H1 (cell line): ENCODE data around the gene FAM120B. TPM values are rescaled to one million over a fixed set of nuclear protein-coding genes. Genes with fewer than 3 reads are reported as not detected.

Experiments used
- GABPA ChIP-seq: IDR thresholded peaks from 2 replicates; pipeline ENCODE4 v1.6.1; 2011; ENCODE audit warnings: mild to moderate bottlenecking, low read length, moderate library complexity, borderline replicate concordance; ENCODE audit not compliant: insufficient read depth
- POLR2A ChIP-seq, 2 experiments: IDR thresholded peaks; 1 replicate in 1 of 2; 2 replicates in 1 of 2; pipeline ENCODE4 v1.6.1; 2011; ENCODE audit warnings: low read depth in 2 of 2, low read length in 2 of 2, mild to moderate bottlenecking in 2 of 2; ENCODE audit errors: control extremely low read depth in 1 of 2
- POLR2AphosphoS5 ChIP-seq: IDR thresholded peaks from 2 replicates; pipeline ENCODE4 v1.6.1; 2011; ENCODE audit warnings: low read depth, low read length
- YY1 ChIP-seq: IDR thresholded peaks from 2 replicates; pipeline ENCODE4 v1.6.1; 2011; ENCODE audit warnings: low read depth, mild to moderate bottlenecking, low read length
- polyA plus RNA-seq, 7 experiments: library from polyadenylated mRNA; depleted of rRNA in 3 of 7; stranded (reverse) in 5 of 7; unstranded in 2 of 7; fragments of >200 nt in 5 of 7; fragments of 200-250 nt in 2 of 7; gene quantifications; 1 replicate in 5 of 7; 2 replicates in 1 of 7; 4 replicates in 1 of 7; pipeline versions ENCODE4 v1.2.1 to v1.2.3, GENCODE V29; 2011 to 2013; ENCODE audit warnings: missing spikeins in 2 of 7, mixed read lengths in 2 of 7
- total RNA-seq: library from RNA; stranded (reverse); fragmentation: NEBNext Ultra II Directional; extraction: Animal tissue kit (Norgen Biotek cat#: 25700); gene quantifications from 2 replicates; pipeline ENCODE4 v1.2.1, GENCODE V29; 2021

FAM120B gene
- total and polyA plus RNA-seq, 2 of the 8 experiments (the other 6 are each of a cell fraction or from before 2014, with no cell fraction given): 5.1 to 12.5 TPM

DNA sequence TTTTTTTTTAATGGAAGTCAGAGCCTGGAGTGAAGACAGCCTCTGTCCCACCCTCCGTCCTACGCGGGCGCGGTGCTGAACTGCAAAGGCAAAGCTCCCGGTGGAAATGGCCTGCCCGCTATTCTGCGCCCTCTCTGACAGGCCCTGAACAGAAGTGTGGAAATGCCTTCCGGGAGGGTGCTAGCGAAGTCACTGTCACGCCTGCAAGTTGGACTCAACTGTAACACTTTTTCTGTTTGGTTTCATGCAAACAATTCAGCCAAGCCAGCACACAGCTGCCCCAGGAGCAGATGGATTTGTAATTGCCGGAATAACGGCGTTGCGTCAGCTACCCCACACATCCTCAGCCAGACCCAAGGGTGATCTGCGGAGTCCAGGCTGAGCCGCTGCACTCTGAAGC is 138.9 kb downstream of the FAM120B start (continued):
- TF ChIP-seq YY1 (no peak), POLR2A (IDR thresholded peaks at IDR 0.05; ENCODE audit: control extremely low read depth in 1 of 2, low read depth in 2 of 2, low read length in 2 of 2) (no peak), GABPA (no peak), POLR2AphosphoS5 (no peak)
- TF ChIP-seq, all 59 proteins: peak for 0
